Urinary bladder (tissue), 4 donors: ENCODE results near the gene FBXO10. TPM values are rescaled to one million over a fixed set of nuclear protein-coding genes. Genes with fewer than 3 reads are reported as not detected.
"Not testable (repeated sequence)": the region's sequence is repeated elsewhere in the genome, so short reads cannot be mapped to it uniquely, and the experiment has no call there.

ENCODE experiments used
- DNase-seq: peaks from one replicate; pipeline ENCODE4 v3.0.0-alpha.2; 2015; ENCODE audit errors: extremely low spot score
- H3K27ac ChIP-seq: one replicate; pipeline ENCODE4 v1.5.1; 2013; ENCODE audit warnings: low read depth, mild to moderate bottlenecking, moderate library complexity
- H3K36me3 ChIP-seq: one replicate; pipeline ENCODE4 v1.6.1; 2013; ENCODE audit warnings: mild to moderate bottlenecking, moderate library complexity; ENCODE audit not compliant: insufficient read depth
- H3K4me1 ChIP-seq: one replicate; pipeline ENCODE4 v1.6.1; 2013; ENCODE audit warnings: mild to moderate bottlenecking, moderate library complexity; ENCODE audit not compliant: insufficient read depth
- H3K4me3 ChIP-seq: one replicate; pipeline ENCODE4 v1.5.1; 2013; ENCODE audit warnings: low read depth, low read length
- WGBS: extraction: QIAGEN DNeasy Blood & Tissue Kit; methylation state at CpG from one replicate; pipeline ENCODE4 v1.1.7; 2013; 5-methylcytosine and 5-hydroxymethylcytosine counted together
- polyA plus RNA-seq: library from polyadenylated mRNA; stranded (reverse); fragments of 200-250 nt; gene quantifications from one replicate; pipeline ENCODE4 v1.2.3, GENCODE V29; 2013
- total RNA-seq: library from RNA; depleted of rRNA; stranded (reverse); fragments of >200 nt; gene quantifications from one replicate; pipeline ENCODE4 v1.2.3, GENCODE V29; 2014
- donor health status: healthy with polysubstance abuse.
- donor health status: healthy.

Gene FBXO10
- total and polyA plus RNA-seq, 2 donors = 5.9 to 9.5 TPM

DNA sequence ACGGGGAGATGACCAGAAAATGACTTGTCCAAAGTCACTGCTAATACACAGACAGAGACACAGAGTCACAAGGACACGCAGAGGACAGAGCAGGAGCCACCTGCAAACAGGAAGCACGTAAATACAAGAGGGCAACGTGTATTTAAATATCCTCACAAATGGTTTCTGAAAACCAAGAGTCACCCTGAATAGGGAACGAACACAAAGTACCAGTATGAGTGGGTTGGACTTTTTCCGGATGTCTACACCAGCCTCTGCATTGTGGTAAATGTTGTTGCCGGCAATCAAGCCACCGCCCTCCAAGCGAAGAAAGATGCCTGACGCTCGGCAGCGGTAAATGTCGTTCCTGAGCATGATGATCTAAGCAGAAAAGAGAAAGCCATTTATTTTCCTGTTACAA lies 44.5 kb downstream of the FBXO10 start:
- no peaks in the 10 kb centered on the region for H3K36me3 ChIP-seq
- WGBS = 92% methylated on average over 13 of the region's 13 CpGs
- DNase-seq = no peak
- H3K4me1 ChIP-seq = no peaks in the 10 kb centered on the region
- no peak overlapping the region for H3K4me3 ChIP-seq
- no peak overlapping the region for H3K27ac ChIP-seq

GRCh38 chr9:37528652-37529471 lies 47.3 kb downstream of the FBXO10 start:
- Histone ChIP-seq H3K36me3 (no peaks in the 10 kb centered on the region), H3K4me1 (no peaks in the 10 kb centered on the region), H3K4me3 (no peak overlapping the region), H3K27ac (no peak overlapping the region)
- no peak for DNase-seq
- WGBS = 89% methylated on average over 18 of the region's 18 CpGs

DNA sequence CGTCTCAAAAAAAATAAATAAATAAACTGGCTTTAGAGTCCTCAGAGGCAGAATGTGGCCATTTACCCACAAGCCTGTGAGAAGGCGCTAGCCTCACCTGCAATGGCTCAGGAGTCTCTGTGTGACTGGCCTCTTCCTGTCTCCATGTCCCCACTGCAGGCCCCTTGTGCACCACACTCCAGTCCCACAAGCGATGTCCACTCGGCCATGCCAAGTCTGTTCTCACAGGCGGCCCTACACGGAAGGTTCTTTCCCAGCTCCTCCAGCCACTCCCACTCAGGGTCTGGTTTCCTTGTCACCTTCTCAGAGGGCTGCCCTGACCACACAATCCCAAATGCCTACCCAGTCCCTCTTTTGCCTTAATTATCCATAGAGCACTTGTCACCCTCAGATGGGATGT lies 52.3 kb downstream of the FBXO10 start:
- WGBS = 91% methylated on average over 6 of the region's 6 CpGs
- no peak overlapping the region for H3K27ac ChIP-seq
- no peaks in the 10 kb centered on the region for H3K4me1 ChIP-seq
- H3K36me3 ChIP-seq = no peaks in the 10 kb centered on the region
- no peak overlapping the region for H3K4me3 ChIP-seq
- DNase-seq = no peak

- no peak overlapping the region for H3K27ac ChIP-seq
- H3K36me3 ChIP-seq = no peaks in the 10 kb centered on the region
- 97% methylated on average over 2 of the region's 2 CpGs for WGBS
- no peak for DNase-seq
- H3K4me1 ChIP-seq = no peaks in the 10 kb centered on the region
- no peak overlapping the region for H3K4me3 ChIP-seq
These were observed 53.2 kb downstream of the FBXO10 start for GRCh38 chr9:37522971-37523370.

- Histone ChIP-seq H3K27ac (no peak overlapping the region), H3K36me3 (no peaks in the 10 kb centered on the region), H3K4me3 (no peak overlapping the region), H3K4me1 (no peaks in the 10 kb centered on the region)
- 92% methylated on average over 10 of the region's 10 CpGs for WGBS
- no peak for DNase-seq
These were observed 55.1 kb downstream of the FBXO10 start for GRCh38 chr9:37521111-37521510.

- 65% methylated on average over 3 of the region's 3 CpGs for WGBS
- Histone ChIP-seq H3K27ac (no peak overlapping the region), H3K4me1 (no peaks in the 10 kb centered on the region), H3K4me3 (no peak overlapping the region), H3K36me3 (peaks cover under 1% of the 10 kb centered on the region)
- no peak for DNase-seq
These were observed 55.5 kb downstream of the FBXO10 start for GRCh38 chr9:37520641-37521040.

DNA sequence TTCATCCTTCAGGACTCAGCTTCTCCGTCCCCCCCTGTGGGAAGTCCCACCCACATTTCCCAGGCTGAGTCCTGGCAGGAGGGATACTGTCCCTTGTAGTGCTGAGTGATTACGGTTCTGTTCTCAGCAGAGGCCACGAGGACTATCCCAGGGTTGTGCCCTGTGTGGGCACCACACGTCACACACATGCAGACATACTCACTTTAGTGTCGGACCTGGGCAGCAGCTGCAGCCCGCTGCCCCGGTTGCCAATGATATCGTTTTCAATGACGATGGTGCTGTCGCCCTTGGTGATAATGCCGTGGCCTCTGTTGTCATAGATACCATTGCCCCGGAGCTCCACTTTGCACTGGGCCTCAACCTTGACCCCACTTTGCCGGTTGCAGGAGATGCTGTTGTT lies 58.3 kb downstream of the FBXO10 start:
- 92% methylated on average over 13 of the region's 13 CpGs for WGBS
- Histone ChIP-seq H3K4me3 (no peak overlapping the region), H3K27ac (no peak overlapping the region), H3K4me1 (no peaks in the 10 kb centered on the region), H3K36me3 (peaks cover 2% of the 10 kb centered on the region)
- no peak for DNase-seq

DNA sequence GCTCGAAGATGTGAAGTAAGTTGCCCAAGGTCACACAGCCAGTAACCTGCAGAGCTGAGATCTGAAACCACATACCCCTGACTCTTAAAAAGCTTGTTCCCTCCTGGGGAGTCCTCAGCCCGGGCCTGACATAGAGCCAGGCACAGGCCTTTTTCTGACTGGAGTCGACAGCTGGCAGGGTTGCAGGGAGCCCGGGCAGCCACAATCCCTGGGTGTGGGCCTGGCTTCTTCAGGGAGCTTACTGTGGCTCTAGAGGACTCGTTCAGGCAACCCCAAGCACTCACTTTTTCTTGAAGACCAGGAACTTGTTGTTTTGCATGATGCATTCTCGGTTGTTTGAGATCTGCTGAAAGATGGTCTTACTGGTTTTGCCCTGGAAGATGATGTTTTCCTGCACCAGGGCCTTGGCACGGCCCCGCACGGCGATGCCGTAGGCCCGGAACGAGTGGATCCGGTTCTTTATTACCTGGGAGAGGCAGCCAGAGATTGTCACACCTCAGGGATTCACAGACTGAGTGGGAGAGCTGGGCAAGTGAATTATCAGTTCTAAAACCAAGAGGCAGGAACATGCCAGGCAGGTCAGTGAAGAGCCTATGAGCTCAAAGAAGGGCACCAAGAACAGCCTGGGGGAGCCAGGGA lies 60.4 kb downstream of the FBXO10 start:
- DNase-seq = no peak
- no peaks in the 10 kb centered on the region for H3K4me1 ChIP-seq
- 94% methylated on average over 14 of the region's 14 CpGs for WGBS
- peaks cover 2% of the 10 kb centered on the region for H3K36me3 ChIP-seq
- H3K27ac ChIP-seq = no peak overlapping the region
- no peak overlapping the region for H3K4me3 ChIP-seq

DNA sequence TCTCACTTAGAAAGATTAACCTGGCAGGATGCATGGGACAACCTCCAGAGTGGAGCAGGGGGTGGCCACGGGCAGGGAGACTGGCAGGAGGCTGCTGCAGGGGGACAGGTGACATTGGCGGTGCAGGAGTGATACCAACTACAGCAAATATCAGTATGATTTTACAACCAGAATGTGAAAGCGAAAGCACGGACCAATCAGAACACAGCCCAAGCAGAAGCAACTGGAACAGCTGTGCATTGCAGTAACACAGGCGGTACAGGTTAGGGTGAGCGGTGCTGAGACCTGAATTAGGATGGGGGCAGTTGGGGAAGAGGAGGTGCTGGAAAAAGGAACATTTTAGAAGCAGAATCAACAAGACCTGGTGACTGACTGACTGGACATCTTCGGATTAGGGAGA lies 61.2 kb downstream of the FBXO10 start:
- WGBS = 96% methylated on average over 7 of the region's 7 CpGs
- peaks cover 2% of the 10 kb centered on the region for H3K36me3 ChIP-seq
- no peak for DNase-seq

GRCh38 chr9:37514415-37514814 lies 61.8 kb downstream of the FBXO10 start:
- WGBS = 97% methylated on average over 10 of the region's 10 CpGs
- not testable (repeated sequence) for H3K4me3 ChIP-seq, H3K27ac ChIP-seq, H3K36me3 ChIP-seq, H3K4me1 ChIP-seq, DNase-seq

More for the DNA sequence above, 61.2 kb downstream of the FBXO10 start:
- Histone ChIP-seq H3K4me1 (no peaks in the 10 kb centered on the region), H3K4me3 (no peak overlapping the region), H3K27ac (no peak overlapping the region)

DNA sequence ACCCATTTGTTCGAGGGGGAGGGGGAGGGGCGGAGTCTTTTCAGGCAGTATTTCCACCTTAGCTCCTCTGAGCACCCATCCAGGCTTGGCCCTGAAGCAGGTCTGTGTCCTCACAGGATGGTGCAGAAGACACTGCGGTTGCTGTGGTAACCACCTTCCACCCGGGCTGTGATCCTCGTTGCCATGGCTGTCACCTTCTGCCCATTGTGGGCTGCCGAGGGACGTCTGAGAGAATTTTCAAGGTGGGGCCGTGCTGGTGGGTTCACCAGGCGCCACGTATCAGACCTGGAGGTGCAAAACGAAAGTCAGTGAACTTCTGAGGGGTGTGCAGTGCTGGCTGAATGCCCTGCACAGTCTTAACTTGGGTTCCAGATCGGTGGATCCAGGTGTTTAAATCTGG lies 63.7 kb downstream of the FBXO10 start:
- Histone ChIP-seq H3K36me3 (peaks cover 4% of the 10 kb centered on the region), H3K4me3 (no peak overlapping the region), H3K27ac (no peak overlapping the region), H3K4me1 (no peaks in the 10 kb centered on the region)
- 86% methylated on average over 12 of the region's 12 CpGs for WGBS
- no peak for DNase-seq

DNA sequence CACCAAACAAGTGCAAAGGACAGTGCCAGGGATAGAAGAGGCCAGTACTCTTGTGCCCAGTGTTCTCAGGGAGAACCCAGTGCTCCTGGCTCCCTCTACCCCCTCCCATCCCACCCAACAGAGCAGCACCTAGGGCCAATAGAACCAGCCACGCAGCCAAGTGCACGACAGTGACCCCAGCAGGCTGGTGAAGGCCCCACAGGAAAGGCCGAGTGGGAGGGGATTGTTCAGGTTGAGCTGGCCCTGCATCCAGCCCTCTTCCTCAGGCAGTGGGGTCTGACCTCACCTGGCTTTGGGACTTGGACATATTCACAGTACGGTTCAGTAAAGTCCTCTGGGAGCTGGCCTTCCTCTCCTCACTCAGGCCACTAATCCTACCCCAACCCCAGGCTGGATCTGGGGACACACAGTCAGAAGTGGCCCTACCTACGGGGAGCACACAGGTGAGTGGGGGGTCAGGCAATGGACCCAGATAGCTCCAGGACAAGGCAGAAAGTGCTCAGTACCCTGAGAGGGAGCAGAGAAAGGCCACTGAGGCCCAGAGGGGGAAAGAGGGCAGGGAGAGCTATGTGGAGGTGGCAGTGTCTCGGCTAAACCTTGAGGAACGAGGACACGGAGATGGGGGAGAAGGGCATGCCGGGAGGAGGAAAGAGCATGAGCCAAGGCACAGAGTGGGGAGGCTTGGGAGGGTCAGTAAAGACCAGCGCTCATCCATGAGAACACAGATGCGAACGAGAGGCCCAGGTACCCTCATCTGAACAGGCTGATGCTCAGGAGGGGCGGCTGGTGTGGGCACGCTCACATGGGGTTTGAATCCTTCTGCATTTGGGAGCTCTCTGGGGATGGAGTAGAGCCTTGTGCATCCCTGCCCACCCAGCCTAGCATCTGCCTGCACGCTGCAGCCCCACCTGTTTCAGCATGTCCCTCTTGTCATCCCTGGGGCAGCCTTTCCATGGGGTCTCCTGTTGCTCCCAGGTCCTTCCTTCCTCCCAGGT lies 64.9 kb downstream of the FBXO10 start:
- H3K36me3 ChIP-seq = peaks cover 4% of the 10 kb centered on the region
- no peak for DNase-seq
- H3K4me1 ChIP-seq = no peaks in the 10 kb centered on the region
- no peak overlapping the region for H3K27ac ChIP-seq
- H3K4me3 ChIP-seq = no peak overlapping the region
- WGBS = 83% methylated on average over 15 of the region's 15 CpGs

- DNase-seq, H3K4me3 ChIP-seq, H3K36me3 ChIP-seq, H3K27ac ChIP-seq, H3K4me1 ChIP-seq: not testable (repeated sequence)
- WGBS = 92% methylated on average over 5 of the region's 5 CpGs
These were observed 66.1 kb downstream of the FBXO10 start for GRCh38 chr9:37510053-37510452.
